Right atrium auricular region (tissue), 2 donors: ENCODE measurements around the gene CCDC192. TPM values are rescaled to one million over a fixed set of nuclear protein-coding genes. Genes with fewer than 3 reads are reported as not detected.
"Not testable (repeated sequence)": the region's sequence is repeated elsewhere in the genome, so short reads cannot be mapped to it uniquely, and the experiment has no call there.

Experiments used
- DNase-seq: peaks from one replicate; pipeline ENCODE4 v3.0.0-alpha.2; 2019; ENCODE audit warnings: low spot score
- H3K27ac ChIP-seq, 2 donors: fragments of 200-600 bp; sonication (generic); 1 replicate in 1 of 2; 2 replicates in 1 of 2; pipeline ENCODE4 v1.5.1; 2016 to 2019
- H3K27me3 ChIP-seq, 2 donors: fragments of 200-600 bp; sonication (generic); one replicate each; pipeline versions ENCODE4 v1.5.1 to v1.6.0; 2017 to 2019
- H3K36me3 ChIP-seq: fragments of 200-600 bp; sonication (generic); one replicate; pipeline ENCODE4 v1.5.1; 2016
- H3K4me1 ChIP-seq, 2 donors: fragments of 200-600 bp; sonication (generic); one replicate each; pipeline versions ENCODE4 v1.5.1 to v1.6.0; 2017 to 2019
- H3K4me3 ChIP-seq, 2 donors: fragments of 200-600 bp; sonication (generic); 1 replicate in 1 of 2; 2 replicates in 1 of 2; pipeline ENCODE4 v1.5.1; 2017 to 2019; ENCODE audit warnings: mild to moderate bottlenecking in 1 of 2, moderate library complexity in 1 of 2
- H3K9me3 ChIP-seq, 2 donors: fragments of 200-600 bp; sonication (generic); one replicate each; pipeline ENCODE4 v1.5.1; 2019
- CTCF ChIP-seq, 2 donors: fragments of 200-600 bp; sonication (generic); IDR thresholded peaks; one replicate each; pipeline ENCODE4 v1.5.1; 2019; ENCODE audit warnings: antibody characterized with exemption in 2 of 2
- total RNA-seq, 2 donors: library from RNA; depleted of rRNA; stranded (reverse); fragments of >200 nt; gene quantifications; one replicate each; pipeline ENCODE4 v1.1.0, GENCODE V29; 2016

Gene CCDC192
- total RNA-seq, 2 donors from 2014 or later, result not detected

DNA sequence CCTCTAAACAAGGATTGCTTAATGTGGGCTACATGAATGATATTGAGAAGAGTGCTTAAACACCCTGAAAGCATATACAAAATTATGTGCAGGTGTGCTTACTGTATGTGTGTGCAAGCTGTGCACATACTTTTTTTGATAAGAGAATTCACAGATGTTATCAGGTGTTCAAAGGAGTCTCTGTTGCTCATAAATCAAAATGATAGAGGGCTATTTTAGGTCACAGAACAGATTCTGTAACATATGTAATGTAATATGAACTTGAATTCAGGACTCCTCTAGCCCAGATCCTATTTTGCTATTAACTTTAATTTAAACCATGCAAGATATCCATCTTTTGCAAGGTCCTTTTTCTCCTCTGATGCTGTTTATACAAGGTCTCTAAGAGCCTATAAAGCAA is 38.2 kb downstream of the CCDC192 start:
- Histone ChIP-seq H3K4me1 (no peaks in the 10 kb centered on the region), H3K36me3 (no peaks in the 10 kb centered on the region), H3K27ac (no peak overlapping the region), H3K9me3 (no peaks in the 10 kb centered on the region), H3K4me3 (no peak overlapping the region), H3K27me3 (no peaks in the 10 kb centered on the region)
- no peak for DNase-seq
- TF ChIP-seq CTCF (IDR thresholded peaks at IDR 0.05), result no peak

GRCh38 chr5:127744241-127744640 is 41.0 kb downstream of the CCDC192 start:
- Histone ChIP-seq H3K4me3 (no peak overlapping the region), H3K4me1 (no peaks in the 10 kb centered on the region), H3K27me3 (no peaks in the 10 kb centered on the region), H3K27ac (no peak overlapping the region), H3K9me3 (no peaks in the 10 kb centered on the region), H3K36me3 (no peaks in the 10 kb centered on the region)
- no peak for TF ChIP-seq CTCF (IDR thresholded peaks at IDR 0.05)
- no peak for DNase-seq

DNA sequence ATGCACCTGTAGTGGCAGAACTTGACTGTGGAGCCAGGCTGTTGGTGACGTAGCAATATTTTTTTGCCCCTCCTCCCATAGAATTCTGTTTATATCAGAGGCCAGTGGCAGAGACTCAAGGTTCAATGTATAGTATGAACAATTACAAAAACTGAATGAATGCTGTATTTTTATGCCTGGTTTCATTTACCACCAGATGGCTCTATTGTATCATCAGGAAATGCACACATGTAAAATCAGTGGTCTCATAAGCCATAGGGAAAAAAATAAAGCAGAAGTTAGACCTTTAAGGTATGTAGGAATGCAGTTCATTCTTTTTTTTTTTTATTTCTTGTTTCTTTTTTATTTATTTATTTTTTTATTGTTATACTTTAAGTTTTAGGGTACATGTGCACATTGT is 43.6 kb downstream of the CCDC192 start:
- no peaks in the 10 kb centered on the region for H3K36me3 ChIP-seq
- TF ChIP-seq CTCF (IDR thresholded peaks at IDR 0.05), result peak in 1 of 2 donors; percentile 61
- H3K27ac ChIP-seq, result no peak overlapping the region
- no peak overlapping the region for H3K4me3 ChIP-seq
- H3K4me1 ChIP-seq, result no peaks in the 10 kb centered on the region
- no peak for DNase-seq
- no peaks in the 10 kb centered on the region for H3K9me3 ChIP-seq
- no peaks in the 10 kb centered on the region for H3K27me3 ChIP-seq

- H3K9me3 ChIP-seq, H3K27ac ChIP-seq, H3K4me3 ChIP-seq, H3K36me3 ChIP-seq, DNase-seq, H3K4me1 ChIP-seq, H3K27me3 ChIP-seq: not testable (repeated sequence)
Observed at GRCh38 chr5:127752503-127753265, 49.5 kb downstream of the CCDC192 start.

GRCh38 chr5:127754259-127754658 is 51.1 kb downstream of the CCDC192 start:
- H3K4me3 ChIP-seq, result no peak overlapping the region
- no peaks in the 10 kb centered on the region for H3K27me3 ChIP-seq
- H3K4me1 ChIP-seq, result no peaks in the 10 kb centered on the region
- TF ChIP-seq CTCF (IDR thresholded peaks at IDR 0.05), result no peak
- H3K9me3 ChIP-seq, result no peaks in the 10 kb centered on the region
- H3K27ac ChIP-seq, result no peak overlapping the region
- H3K36me3 ChIP-seq, result no peaks in the 10 kb centered on the region
- DNase-seq, result no peak

DNA sequence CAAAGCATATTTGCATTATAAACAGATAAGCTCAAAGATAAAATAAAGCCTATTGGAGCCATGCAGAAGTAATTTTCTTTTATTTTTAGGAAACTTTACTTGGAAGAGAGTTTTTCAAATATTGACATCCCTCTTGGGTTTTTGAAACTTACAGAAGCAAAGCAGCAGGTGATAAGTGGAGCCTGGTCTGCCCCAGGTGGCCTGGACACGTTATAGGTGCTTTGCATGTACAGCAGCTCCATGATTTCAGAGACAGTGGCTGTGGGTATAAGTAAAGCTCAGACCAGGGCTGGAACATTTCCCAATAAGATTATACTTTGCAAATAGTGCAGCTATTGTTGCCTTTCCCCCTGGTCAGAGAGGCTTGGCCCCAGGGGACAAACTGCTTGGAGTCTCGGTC is 51.5 kb downstream of the CCDC192 start:
- H3K36me3 ChIP-seq, result no peaks in the 10 kb centered on the region
- no peak for TF ChIP-seq CTCF (IDR thresholded peaks at IDR 0.05)
- DNase-seq, result no peak
- no peak overlapping the region for H3K4me3 ChIP-seq
- H3K4me1 ChIP-seq, result no peaks in the 10 kb centered on the region
- H3K27ac ChIP-seq, result no peak overlapping the region
- H3K9me3 ChIP-seq, result no peaks in the 10 kb centered on the region
- H3K27me3 ChIP-seq, result no peaks in the 10 kb centered on the region
